Right atrium auricular region (tissue), 2 donors: ENCODE measurements around the gene B3GNT8. TPM values are rescaled to one million over a fixed set of nuclear protein-coding genes. Genes with fewer than 3 reads are reported as not detected.

Source experiments
- DNase-seq: peaks from one replicate; pipeline ENCODE4 v3.0.0-alpha.2; 2019; ENCODE audit warnings: low spot score
- H3K27ac ChIP-seq, 2 donors: fragments of 200-600 bp; sonication (generic); 1 replicate in 1 of 2; 2 replicates in 1 of 2; pipeline ENCODE4 v1.5.1; 2016 to 2019
- H3K27me3 ChIP-seq, 2 donors: fragments of 200-600 bp; sonication (generic); one replicate each; pipeline versions ENCODE4 v1.5.1 to v1.6.0; 2017 to 2019
- H3K36me3 ChIP-seq: fragments of 200-600 bp; sonication (generic); one replicate; pipeline ENCODE4 v1.5.1; 2016
- H3K4me1 ChIP-seq, 2 donors: fragments of 200-600 bp; sonication (generic); one replicate each; pipeline versions ENCODE4 v1.5.1 to v1.6.0; 2017 to 2019
- H3K4me3 ChIP-seq, 2 donors: fragments of 200-600 bp; sonication (generic); 1 replicate in 1 of 2; 2 replicates in 1 of 2; pipeline ENCODE4 v1.5.1; 2017 to 2019; ENCODE audit warnings: mild to moderate bottlenecking in 1 of 2, moderate library complexity in 1 of 2
- H3K9me3 ChIP-seq, 2 donors: fragments of 200-600 bp; sonication (generic); one replicate each; pipeline ENCODE4 v1.5.1; 2019
- total RNA-seq, 2 donors: library from RNA; depleted of rRNA; stranded (reverse); fragments of >200 nt; gene quantifications; one replicate each; pipeline ENCODE4 v1.1.0, GENCODE V29; 2016
- TF ChIP-seq, protein P1 (sequence below), 2 donors: fragments of 200-600 bp; sonication (generic); IDR thresholded peaks; one replicate each; pipeline ENCODE4 v1.5.1; 2019; ENCODE audit warnings: antibody characterized with exemption in 2 of 2

The B3GNT8 gene
- total RNA-seq, 2 donors from 2014 or later, result 1.9 to 4.5 TPM

DNA sequence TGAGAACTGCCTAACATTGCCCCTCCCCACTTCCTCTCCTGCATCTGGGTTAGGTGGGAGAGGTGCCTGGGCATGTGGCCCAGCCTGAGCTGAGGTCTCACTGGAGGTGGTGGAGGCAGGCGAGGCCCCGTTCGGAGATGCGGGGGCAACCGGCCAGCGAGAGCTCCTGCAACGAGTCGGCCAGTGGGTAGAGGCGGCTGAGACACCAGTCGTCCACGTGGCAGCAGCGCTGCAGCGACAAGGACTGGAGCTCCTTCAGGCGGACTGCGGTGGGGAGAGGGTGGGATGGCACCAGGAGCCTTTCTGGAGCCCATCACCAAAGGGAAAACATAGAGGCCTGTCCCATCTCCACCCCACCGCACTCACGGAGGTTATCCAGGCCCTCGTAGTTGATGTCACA, 6.0 kb upstream of the B3GNT8 start:
- no peak for DNase-seq
- peak overlapping the region; percentile 77 to 89 for H3K27ac ChIP-seq
- peaks cover 56% of the 10 kb centered on the region for H3K36me3 ChIP-seq

DNA sequence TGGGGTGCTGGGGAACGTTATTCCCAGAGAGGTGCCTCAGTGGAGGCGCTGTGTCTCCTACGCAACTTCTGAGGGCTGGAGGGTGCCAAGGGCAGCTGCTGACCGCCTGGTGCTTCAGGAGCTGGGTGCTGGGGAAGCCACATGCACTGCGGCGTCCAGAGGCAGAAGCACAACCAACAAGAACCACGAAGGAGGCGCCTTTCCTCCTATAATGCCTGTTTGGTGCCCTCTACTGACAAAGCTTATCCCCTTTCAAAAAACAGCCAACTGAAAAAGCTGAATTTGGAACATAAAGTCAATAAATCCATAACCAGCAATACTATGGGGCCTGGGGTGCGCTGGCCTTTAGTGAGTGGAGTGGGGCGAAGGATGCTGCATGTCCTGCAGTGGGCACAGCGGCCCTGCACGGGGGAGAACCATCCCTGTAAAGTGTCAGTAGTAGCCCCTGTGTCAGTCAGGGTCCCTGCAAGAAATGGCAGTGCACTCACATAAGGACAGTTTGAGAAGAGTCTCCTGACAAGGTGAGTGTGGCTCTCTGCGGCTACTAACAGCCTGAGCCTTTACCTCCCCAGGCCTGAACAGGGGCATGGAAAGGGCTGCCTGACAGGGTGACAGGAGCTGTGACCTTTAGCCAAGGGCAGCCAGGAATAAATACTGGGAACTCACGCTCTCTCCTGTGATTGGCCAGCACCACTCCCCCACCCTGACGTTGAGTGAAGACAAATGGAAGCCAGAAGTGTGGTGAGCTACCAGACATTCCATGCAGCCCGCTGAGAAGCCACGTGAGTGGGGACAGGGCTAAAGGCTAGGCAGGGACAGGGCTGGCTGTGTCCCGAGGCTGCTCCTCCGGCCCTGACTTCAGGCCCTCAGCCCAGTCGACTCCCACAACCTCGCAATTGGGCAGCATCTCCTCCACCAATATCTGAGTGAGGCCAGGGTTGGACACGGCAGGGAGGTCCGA, 4.5 kb upstream of the B3GNT8 start:
- TF ChIP-seq, protein P1, sequence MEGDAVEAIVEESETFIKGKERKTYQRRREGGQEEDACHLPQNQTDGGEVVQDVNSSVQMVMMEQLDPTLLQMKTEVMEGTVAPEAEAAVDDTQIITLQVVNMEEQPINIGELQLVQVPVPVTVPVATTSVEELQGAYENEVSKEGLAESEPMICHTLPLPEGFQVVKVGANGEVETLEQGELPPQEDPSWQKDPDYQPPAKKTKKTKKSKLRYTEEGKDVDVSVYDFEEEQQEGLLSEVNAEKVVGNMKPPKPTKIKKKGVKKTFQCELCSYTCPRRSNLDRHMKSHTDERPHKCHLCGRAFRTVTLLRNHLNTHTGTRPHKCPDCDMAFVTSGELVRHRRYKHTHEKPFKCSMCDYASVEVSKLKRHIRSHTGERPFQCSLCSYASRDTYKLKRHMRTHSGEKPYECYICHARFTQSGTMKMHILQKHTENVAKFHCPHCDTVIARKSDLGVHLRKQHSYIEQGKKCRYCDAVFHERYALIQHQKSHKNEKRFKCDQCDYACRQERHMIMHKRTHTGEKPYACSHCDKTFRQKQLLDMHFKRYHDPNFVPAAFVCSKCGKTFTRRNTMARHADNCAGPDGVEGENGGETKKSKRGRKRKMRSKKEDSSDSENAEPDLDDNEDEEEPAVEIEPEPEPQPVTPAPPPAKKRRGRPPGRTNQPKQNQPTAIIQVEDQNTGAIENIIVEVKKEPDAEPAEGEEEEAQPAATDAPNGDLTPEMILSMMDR (IDR thresholded peaks at IDR 0.05), result peak; percentile 18 to 63
- no peaks in the 10 kb centered on the region for H3K9me3 ChIP-seq
- peak overlapping the region; percentile 77 to 89 for H3K27ac ChIP-seq
- DNase-seq, result peak; percentile 68
- peaks cover 41% of the 10 kb centered on the region for H3K36me3 ChIP-seq
- no peaks in the 10 kb centered on the region for H3K27me3 ChIP-seq
- no peak overlapping the region for H3K4me3 ChIP-seq
- peaks cover 0 to 34% of the 10 kb centered on the region in 2 donors for H3K4me1 ChIP-seq

More for the DNA sequence above, 6.0 kb upstream of the B3GNT8 start:
- TF ChIP-seq, protein P1 (IDR thresholded peaks at IDR 0.05), result no peak
- Histone ChIP-seq H3K4me3 (no peak overlapping the region), H3K9me3 (no peaks in the 10 kb centered on the region), H3K27me3 (no peaks in the 10 kb centered on the region), H3K4me1 (peaks cover 0 to 19% of the 10 kb centered on the region in 2 donors)

DNA sequence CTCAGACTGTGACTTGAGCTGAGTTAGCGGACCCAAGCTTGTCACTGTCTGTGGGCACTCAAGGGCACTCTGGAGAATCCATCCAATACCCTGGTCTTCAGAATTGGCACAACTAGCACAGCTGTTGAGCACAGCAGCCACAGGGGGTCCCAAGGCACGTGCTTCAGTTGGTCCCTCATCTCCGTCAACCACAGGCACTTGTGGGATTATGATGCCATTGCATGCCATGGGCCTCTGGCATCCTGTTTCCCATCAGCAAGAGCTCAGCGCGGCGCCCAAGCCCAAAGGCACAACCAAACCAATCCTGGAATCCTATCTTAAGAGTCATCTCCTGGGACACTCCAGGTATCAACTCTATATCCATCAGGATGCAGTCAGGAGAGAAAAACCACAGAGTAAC, 3.7 kb upstream of the B3GNT8 start:
- Histone ChIP-seq H3K27me3 (no peaks in the 10 kb centered on the region), H3K36me3 (peaks cover 34% of the 10 kb centered on the region), H3K27ac (peak overlapping the region; percentile 77 to 89), H3K4me1 (peaks cover 0 to 42% of the 10 kb centered on the region in 2 donors), H3K4me3 (no peak overlapping the region), H3K9me3 (no peaks in the 10 kb centered on the region)
- TF ChIP-seq, protein P1 (IDR thresholded peaks at IDR 0.05), result no peak
- no peak for DNase-seq

DNA sequence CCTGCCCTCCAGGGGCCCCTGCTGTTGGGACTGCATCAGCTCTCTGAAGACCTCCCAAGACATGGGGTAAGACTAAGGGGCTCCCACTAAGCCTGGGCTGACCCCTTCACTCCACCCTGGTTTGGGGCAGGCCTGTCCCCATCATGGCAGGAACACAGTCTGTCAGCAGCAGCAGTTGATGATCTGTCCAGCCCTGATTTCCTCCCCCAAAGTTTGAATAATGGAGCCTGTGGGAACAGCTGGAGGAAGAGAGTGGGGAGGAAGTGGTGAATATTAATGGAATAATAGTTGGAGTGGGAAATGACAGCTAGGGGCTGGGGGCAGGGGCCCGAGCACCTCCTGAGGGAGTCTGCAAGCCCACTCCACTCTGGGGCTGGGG, 1.3 kb upstream of the B3GNT8 start:
- no peak for DNase-seq
- H3K27me3 ChIP-seq, result no peaks in the 10 kb centered on the region
- peak overlapping the region; percentile 20 to 54 for H3K4me3 ChIP-seq
- TF ChIP-seq, protein P1 (IDR thresholded peaks at IDR 0.05), result no peak
- no peaks in the 10 kb centered on the region for H3K9me3 ChIP-seq
- H3K4me1 ChIP-seq, result peaks cover 0 to 56% of the 10 kb centered on the region in 2 donors
- H3K36me3 ChIP-seq, result peaks cover 42% of the 10 kb centered on the region
- peak overlapping the region; percentile 82 to 93 for H3K27ac ChIP-seq

DNA sequence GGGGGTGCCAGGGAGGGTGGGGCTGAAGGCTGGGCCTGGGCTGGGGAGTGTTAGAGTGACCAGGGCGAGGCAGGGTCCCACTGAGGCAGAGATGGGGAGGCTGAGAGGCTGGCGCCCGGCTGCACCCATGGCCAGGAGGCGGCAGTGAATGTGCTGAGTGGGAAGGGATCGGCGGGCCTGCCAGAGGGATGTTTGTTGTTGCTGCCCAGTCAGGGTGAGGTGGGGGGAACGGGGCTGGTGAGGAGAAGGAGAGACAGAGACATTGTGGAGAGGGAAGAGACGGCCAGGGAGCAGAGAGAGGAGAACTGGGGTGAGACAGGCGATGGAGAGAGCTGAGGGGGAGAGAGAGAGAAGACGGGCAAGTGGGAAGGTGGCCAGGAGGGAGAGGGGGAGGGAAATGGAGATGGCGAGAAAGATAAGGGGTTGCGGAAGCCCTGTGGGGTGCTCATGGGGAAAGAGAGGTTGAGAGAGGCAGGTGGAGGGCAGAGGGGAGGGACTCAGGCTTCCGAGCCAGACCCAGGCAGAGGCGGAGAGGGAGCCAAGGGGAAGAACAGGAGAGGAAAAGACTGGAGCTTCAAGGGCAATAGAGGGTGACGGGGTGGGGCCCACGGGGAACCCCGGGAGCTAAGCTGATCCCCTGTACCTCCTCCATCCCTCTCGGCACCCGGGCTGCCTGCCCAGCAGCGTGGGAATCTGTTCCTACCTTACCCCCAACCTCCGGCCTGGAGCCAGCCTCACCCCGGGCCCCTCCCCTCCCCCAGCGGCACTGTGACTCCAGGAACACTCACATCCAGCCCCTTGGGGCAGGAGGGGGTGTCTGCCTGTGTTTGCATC, 690 bp upstream of the B3GNT8 start:
- TF ChIP-seq, protein P1 (IDR thresholded peaks at IDR 0.05), result no peak
- DNase-seq, result no peak
- Histone ChIP-seq H3K27ac (peak overlapping the region; percentile 82 to 93), H3K4me1 (peaks cover 0 to 56% of the 10 kb centered on the region in 2 donors), H3K36me3 (peaks cover 42% of the 10 kb centered on the region), H3K9me3 (no peaks in the 10 kb centered on the region), H3K4me3 (peak overlapping the region; percentile 20 to 54), H3K27me3 (no peaks in the 10 kb centered on the region)
